ENCODE measurements around the gene CDH13. TPM values are rescaled to one million over a fixed set of nuclear protein-coding genes. Genes with fewer than 3 reads are reported as not detected.

Gene CDH13
- polyA plus RNA-seq, 6 donors from 2014 or later, result 0.04 to 0.29 (median 0.19) TPM; not detected in 1

GRCh38 chr16:82874672-82875071 lies 247.9 kb downstream of the CDH13 start:
- ATAC-seq (ENCODE audit: low read depth in 2 of 2) (no peak), DNase-seq (no peak)
- Mint-ChIP-seq H3K27me3 (peaks cover 0 to 19% (median 0%) of the 10 kb centered on the region in 3 donors), H3K9me3 (peaks cover 0 to 13% (median 5%) of the 10 kb centered on the region in 7 donors), H3K27ac (no peak overlapping the region), H3K36me3 (no peaks in the 10 kb centered on the region), H3K4me1 (no peaks in the 10 kb centered on the region), H3K4me3 (no peak overlapping the region)

GRCh38 chr16:82876951-82877350 lies 250.2 kb downstream of the CDH13 start:
- Mint-ChIP-seq H3K27me3 (peaks cover 0 to 24% (median 0%) of the 10 kb centered on the region in 3 donors), H3K36me3 (no peaks in the 10 kb centered on the region), H3K27ac (no peak overlapping the region), H3K9me3 (peaks cover 0 to 8% (median 0%) of the 10 kb centered on the region in 7 donors), H3K4me3 (no peak overlapping the region), H3K4me1 (no peaks in the 10 kb centered on the region)
- no peak for DNase-seq
- no peak for ATAC-seq (ENCODE audit: low read depth in 2 of 2)

DNA sequence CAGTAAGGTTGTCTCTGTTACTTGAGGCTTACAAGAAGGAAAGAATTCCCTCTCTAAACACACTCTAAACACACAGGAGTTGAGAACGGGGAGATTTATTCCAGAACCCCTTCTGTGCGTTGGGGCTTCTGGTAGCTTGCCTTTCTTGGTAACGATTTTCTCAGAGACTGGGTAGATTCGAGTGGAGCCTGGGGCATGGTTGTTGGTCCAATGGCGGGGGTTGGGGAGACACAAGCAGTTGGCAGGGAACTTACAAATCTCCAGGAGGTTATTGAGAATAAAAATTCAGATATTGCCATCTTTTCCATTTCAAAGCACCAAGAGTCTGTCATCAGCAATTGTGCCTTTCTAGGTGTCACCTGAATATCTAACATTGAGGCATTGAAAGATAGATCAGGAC lies 251.7 kb downstream of the CDH13 start:
- H3K27me3 Mint-ChIP-seq, result peaks cover 0 to 17% (median 4%) of the 10 kb centered on the region in 3 donors
- DNase-seq (no peak), ATAC-seq (ENCODE audit: low read depth in 2 of 2) (no peak)
- no peak overlapping the region for H3K4me3 Mint-ChIP-seq
- H3K27ac Mint-ChIP-seq, result no peak overlapping the region
- H3K4me1 Mint-ChIP-seq, result peaks cover 0 to 5% (median 4%) of the 10 kb centered on the region in 3 donors
- no peaks in the 10 kb centered on the region for H3K36me3 Mint-ChIP-seq
- H3K9me3 Mint-ChIP-seq, result peaks cover 0 to 4% (median 0%) of the 10 kb centered on the region in 7 donors

GRCh38 chr16:82880346-82880745 lies 253.6 kb downstream of the CDH13 start:
- peaks cover 0 to 17% (median 4%) of the 10 kb centered on the region in 3 donors for H3K27me3 Mint-ChIP-seq
- no peak overlapping the region for H3K4me3 Mint-ChIP-seq
- no peaks in the 10 kb centered on the region for H3K36me3 Mint-ChIP-seq
- H3K9me3 Mint-ChIP-seq, result no peaks in the 10 kb centered on the region
- no peak overlapping the region for H3K27ac Mint-ChIP-seq
- no peak for DNase-seq
- peaks cover 0 to 9% (median 4%) of the 10 kb centered on the region in 3 donors for H3K4me1 Mint-ChIP-seq
- no peak for ATAC-seq (ENCODE audit: low read depth in 2 of 2)

DNA sequence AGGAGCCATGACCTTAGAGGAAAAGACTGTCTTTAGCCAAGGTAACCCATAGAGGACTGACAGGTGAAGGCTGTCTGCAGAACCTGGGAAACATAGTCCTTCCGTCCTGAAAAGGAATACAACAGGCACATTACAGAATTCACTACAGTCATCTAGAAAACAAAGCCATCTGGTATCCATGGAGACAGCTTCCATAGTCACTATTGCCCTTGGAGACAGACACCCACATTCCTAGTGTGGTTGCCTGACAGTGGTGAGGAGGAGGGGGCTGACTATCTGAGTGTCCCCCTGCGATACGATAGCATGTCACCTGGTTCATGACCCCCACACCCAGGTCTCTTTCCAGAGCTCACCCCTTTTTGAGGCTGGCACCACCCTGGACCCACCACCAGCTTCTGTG lies 254.7 kb downstream of the CDH13 start:
- H3K4me3 Mint-ChIP-seq, result no peak overlapping the region
- H3K36me3 Mint-ChIP-seq, result no peaks in the 10 kb centered on the region
- H3K4me1 Mint-ChIP-seq, result peaks cover 0 to 9% (median 4%) of the 10 kb centered on the region in 3 donors
- no peaks in the 10 kb centered on the region for H3K9me3 Mint-ChIP-seq
- ATAC-seq (ENCODE audit: low read depth in 2 of 2) (no peak), DNase-seq (no peak)
- peaks cover under 1 to 13% (median 4%) of the 10 kb centered on the region in 3 donors for H3K27me3 Mint-ChIP-seq
- no peak overlapping the region for H3K27ac Mint-ChIP-seq

DNA sequence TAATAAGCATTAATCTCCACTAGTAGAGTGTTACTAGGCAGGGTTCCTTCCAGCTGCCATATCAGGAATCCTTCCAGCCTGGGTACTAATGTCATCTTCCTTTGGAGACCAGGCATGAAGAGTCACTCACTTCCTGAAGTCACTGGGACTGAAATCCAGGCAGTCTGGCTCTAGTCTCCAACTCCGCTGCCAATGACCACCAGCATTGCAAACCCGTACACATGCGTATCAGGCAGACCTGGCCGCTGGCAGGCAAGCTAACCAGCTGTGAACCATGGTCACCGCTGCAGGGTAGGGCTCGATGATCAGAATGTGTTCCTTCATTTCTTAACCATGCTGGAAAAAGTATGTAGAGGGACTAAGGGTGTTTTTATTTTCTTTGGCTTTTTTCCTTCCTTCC lies 255.5 kb downstream of the CDH13 start:
- peaks cover 0 to 9% (median 4%) of the 10 kb centered on the region in 3 donors for H3K4me1 Mint-ChIP-seq
- H3K36me3 Mint-ChIP-seq, result no peaks in the 10 kb centered on the region
- no peak overlapping the region for H3K4me3 Mint-ChIP-seq
- DNase-seq, result no peak
- H3K27me3 Mint-ChIP-seq, result peaks cover 7 to 11% (median 8%) of the 10 kb centered on the region in 3 donors
- H3K27ac Mint-ChIP-seq, result no peak overlapping the region
- ATAC-seq (ENCODE audit: low read depth in 2 of 2), result no peak
- H3K9me3 Mint-ChIP-seq, result no peaks in the 10 kb centered on the region

GRCh38 chr16:82882982-82883835 lies 256.4 kb downstream of the CDH13 start:
- ATAC-seq (ENCODE audit: low read depth in 2 of 2), result peak; percentile 67 to 79
- peaks cover 0 to 9% (median 4%) of the 10 kb centered on the region in 3 donors for H3K4me1 Mint-ChIP-seq
- H3K27me3 Mint-ChIP-seq, result peaks cover 5 to 13% (median 9%) of the 10 kb centered on the region in 3 donors
- H3K36me3 Mint-ChIP-seq, result no peaks in the 10 kb centered on the region
- peak overlapping the region in 2 of 6 donors; percentile 24 to 51 for H3K27ac Mint-ChIP-seq
- H3K9me3 Mint-ChIP-seq, result no peaks in the 10 kb centered on the region
- no peak overlapping the region for H3K4me3 Mint-ChIP-seq
- DNase-seq, result no peak

DNA sequence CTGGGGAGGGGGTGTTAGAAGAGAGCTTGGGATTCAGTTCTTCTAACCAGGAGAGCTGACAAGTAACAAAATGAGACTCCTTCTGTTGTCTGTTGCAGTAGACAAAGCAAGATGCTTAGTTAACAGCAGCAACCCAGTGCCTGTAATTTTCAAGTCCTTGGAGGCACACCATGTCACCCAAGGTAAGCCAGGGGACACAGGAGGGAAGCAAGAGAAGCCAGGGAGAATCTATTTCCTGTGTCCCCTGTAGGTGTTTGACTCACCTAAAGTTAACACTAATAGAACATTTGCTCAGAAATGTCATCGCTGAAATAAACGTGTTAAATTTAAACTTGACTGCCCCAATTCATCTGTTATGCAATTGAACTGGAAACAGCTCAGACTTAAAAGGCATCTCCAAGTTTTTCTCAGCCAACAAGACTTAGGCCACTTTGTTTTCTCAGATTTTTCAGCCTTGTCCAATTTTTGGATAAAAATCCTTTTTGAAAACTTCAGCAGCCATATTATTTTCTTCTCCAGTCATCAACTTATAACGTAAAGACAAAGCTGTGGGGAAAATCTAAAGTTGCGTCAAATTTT lies 257.6 kb downstream of the CDH13 start:
- no peaks in the 10 kb centered on the region for H3K9me3 Mint-ChIP-seq
- ATAC-seq (ENCODE audit: low read depth in 2 of 2) (no peak), DNase-seq (no peak)
- H3K36me3 Mint-ChIP-seq, result no peaks in the 10 kb centered on the region
- no peak overlapping the region for H3K4me3 Mint-ChIP-seq
- H3K27ac Mint-ChIP-seq, result no peak overlapping the region
- H3K4me1 Mint-ChIP-seq, result peaks cover 0 to 9% (median 4%) of the 10 kb centered on the region in 3 donors
- H3K27me3 Mint-ChIP-seq, result peaks cover 11 to 15% (median 13%) of the 10 kb centered on the region in 3 donors

GRCh38 chr16:82886146-82886545 lies 259.4 kb downstream of the CDH13 start:
- H3K9me3 Mint-ChIP-seq, result no peaks in the 10 kb centered on the region
- DNase-seq (no peak), ATAC-seq (ENCODE audit: low read depth in 2 of 2) (no peak)
- H3K27me3 Mint-ChIP-seq, result peaks cover 6 to 15% (median 13%) of the 10 kb centered on the region in 3 donors
- no peak overlapping the region for H3K4me3 Mint-ChIP-seq
- H3K27ac Mint-ChIP-seq, result no peak overlapping the region
- H3K36me3 Mint-ChIP-seq, result no peaks in the 10 kb centered on the region
- peaks cover 0 to 9% (median 4%) of the 10 kb centered on the region in 3 donors for H3K4me1 Mint-ChIP-seq

DNA sequence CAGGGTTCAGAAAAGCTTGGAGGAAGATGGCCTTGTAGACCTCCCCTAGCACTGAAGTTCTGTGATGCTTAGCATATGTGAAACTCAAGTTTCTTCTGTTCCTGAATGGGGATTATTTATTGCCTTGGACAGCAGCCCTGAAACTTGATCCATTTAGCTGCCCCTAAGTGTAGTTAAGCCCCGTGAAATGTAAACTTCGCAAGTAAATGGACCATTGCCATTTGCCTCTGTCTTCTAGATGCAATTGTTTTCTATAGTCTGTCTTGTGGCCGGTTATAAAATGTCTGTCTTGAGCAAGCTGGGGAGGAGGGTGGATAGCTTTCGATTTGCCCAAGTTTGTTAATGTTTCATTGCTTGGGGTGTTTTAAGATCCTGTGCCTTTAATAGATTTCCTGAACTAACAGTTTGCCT lies 261.8 kb downstream of the CDH13 start:
- H3K36me3 Mint-ChIP-seq, result no peaks in the 10 kb centered on the region
- H3K27ac Mint-ChIP-seq, result no peak overlapping the region
- no peak for DNase-seq
- ATAC-seq (ENCODE audit: low read depth in 2 of 2), result no peak
- peaks cover 0 to 2% (median 0%) of the 10 kb centered on the region in 7 donors for H3K9me3 Mint-ChIP-seq
- peaks cover 9 to 15% (median 11%) of the 10 kb centered on the region in 3 donors for H3K27me3 Mint-ChIP-seq
- peaks cover 0 to 3% (median 0%) of the 10 kb centered on the region in 3 donors for H3K4me1 Mint-ChIP-seq
- H3K4me3 Mint-ChIP-seq, result no peak overlapping the region

- Mint-ChIP-seq H3K27me3 (peaks cover 9 to 15% (median 14%) of the 10 kb centered on the region in 3 donors), H3K4me3 (no peak overlapping the region), H3K36me3 (no peaks in the 10 kb centered on the region), H3K27ac (no peak overlapping the region), H3K4me1 (no peaks in the 10 kb centered on the region), H3K9me3 (peaks cover 0 to 4% (median 2%) of the 10 kb centered on the region in 7 donors)
- no peak for DNase-seq
- ATAC-seq (ENCODE audit: low read depth in 2 of 2), result no peak
These were observed 264.7 kb downstream of the CDH13 start for GRCh38 chr16:82891424-82891823.

DNA sequence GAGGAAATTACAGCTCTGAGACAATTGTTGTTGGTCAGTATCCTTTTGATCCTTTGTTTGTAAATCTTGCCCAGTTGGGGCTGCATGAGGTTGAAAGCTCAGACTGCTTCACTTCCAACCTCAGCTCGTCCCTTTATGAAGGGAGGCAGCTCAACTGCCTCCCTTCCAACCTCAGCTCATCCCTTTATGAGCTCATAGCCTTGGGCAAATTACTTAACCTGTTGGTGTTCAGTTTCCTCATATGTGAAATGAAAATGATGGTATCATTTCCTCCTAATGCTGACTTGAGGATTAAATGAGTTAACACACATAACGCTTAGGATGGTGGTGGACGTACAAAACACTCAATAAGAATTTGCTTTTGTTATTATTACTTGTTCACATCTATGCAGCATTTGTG lies 265.1 kb downstream of the CDH13 start:
- ATAC-seq (ENCODE audit: low read depth in 2 of 2), result no peak
- H3K36me3 Mint-ChIP-seq, result no peaks in the 10 kb centered on the region
- H3K27me3 Mint-ChIP-seq, result peaks cover 6 to 14% (median 11%) of the 10 kb centered on the region in 3 donors

DNA sequence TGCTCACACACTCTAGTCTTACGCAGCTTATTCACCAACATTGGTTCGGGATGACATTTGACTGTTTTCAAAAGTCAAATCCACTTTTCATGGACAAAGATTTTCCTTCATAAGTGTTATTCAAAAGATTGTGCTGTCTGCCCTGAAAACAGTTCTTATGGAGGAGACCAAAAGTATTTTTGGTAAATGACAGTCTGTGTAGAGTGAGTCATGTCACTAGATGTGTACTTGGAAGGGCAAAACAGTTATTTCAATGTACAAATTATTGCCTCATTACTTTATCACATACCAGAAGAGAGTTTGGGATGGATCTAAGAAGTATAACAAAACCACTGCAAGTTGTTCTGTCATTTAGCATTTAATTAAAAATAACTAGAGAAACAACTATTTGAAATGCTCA lies 265.6 kb downstream of the CDH13 start:
- peaks cover 2 to 14% (median 7%) of the 10 kb centered on the region in 3 donors for H3K27me3 Mint-ChIP-seq
- no peak overlapping the region for H3K27ac Mint-ChIP-seq
- ATAC-seq (ENCODE audit: low read depth in 2 of 2) (no peak), DNase-seq (no peak)
- H3K36me3 Mint-ChIP-seq, result no peaks in the 10 kb centered on the region
- no peaks in the 10 kb centered on the region for H3K4me1 Mint-ChIP-seq
- H3K4me3 Mint-ChIP-seq, result no peak overlapping the region
- peaks cover 0 to 4% (median 2%) of the 10 kb centered on the region in 7 donors for H3K9me3 Mint-ChIP-seq

More for the DNA sequence above, 265.1 kb downstream of the CDH13 start:
- no peak overlapping the region for H3K4me3 Mint-ChIP-seq
- no peak for DNase-seq
- H3K27ac Mint-ChIP-seq, result no peak overlapping the region
- H3K9me3 Mint-ChIP-seq, result peaks cover 0 to 4% (median 2%) of the 10 kb centered on the region in 7 donors
- H3K4me1 Mint-ChIP-seq, result no peaks in the 10 kb centered on the region

DNA sequence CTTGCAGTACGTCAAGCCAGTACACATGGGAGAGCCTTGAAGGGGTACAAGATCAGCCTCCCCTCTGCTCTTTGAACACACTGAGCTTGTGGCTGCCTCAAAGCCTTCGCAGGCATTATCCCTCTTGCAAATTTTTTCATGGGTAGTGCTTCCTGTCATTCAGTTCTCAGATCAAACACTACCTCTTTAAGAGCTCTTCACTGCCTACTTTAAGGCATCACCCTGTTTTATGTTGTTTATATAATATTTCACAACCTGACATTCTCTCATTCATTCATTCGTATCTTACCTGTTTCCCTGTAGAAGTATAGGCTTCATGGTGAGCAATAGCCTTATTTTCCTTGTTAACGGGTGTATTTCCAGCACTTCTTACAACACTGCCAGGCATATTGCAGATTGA lies 269.1 kb downstream of the CDH13 start:
- H3K4me1 Mint-ChIP-seq, result no peaks in the 10 kb centered on the region
- H3K36me3 Mint-ChIP-seq, result no peaks in the 10 kb centered on the region
- no peak overlapping the region for H3K27ac Mint-ChIP-seq
- no peak for ATAC-seq (ENCODE audit: low read depth in 2 of 2)
- H3K9me3 Mint-ChIP-seq, result peaks cover 0 to 4% (median 3%) of the 10 kb centered on the region in 7 donors
- no peak for DNase-seq
- H3K4me3 Mint-ChIP-seq, result no peak overlapping the region
- peaks cover 0 to 8% (median 0%) of the 10 kb centered on the region in 3 donors for H3K27me3 Mint-ChIP-seq

Measured in naive B cell (primary cell).